DMS53 (cell line): Measurements from ENCODE around the gene UBE2E1.
"Not testable (repeated sequence)": the region's sequence is repeated elsewhere in the genome, so short reads cannot be mapped to it uniquely, and the experiment has no call there.

Source experiments
- DNase-seq: peaks from one replicate; lab custom pipeline; 2025; lab: John Stamatoyannopoulos, UW

The UBE2E1 gene

GRCh38 chr3:23882487-23882918, 76.7 kb downstream of the UBE2E1 start:
- DNase-seq: no peak

DNA sequence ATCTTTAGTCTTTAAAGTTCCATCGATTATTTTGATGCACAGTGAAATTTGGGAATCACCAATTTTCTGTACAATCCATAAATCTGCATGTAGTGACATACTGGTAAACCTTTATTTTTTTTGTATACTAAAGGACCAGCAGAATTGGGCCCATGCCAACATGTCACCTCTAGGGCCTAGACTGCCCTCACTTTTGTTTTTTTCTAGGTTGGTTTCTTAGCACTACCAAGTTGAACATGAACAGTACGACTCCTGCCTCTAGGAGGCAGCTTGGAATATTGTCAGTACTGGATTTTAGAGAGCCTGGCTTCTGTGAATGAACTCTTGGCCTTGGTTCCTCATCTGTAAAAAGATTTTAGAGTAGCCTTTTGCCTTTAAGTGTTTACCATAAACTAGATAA, 78.7 kb downstream of the UBE2E1 start:
- no peak for DNase-seq

DNA sequence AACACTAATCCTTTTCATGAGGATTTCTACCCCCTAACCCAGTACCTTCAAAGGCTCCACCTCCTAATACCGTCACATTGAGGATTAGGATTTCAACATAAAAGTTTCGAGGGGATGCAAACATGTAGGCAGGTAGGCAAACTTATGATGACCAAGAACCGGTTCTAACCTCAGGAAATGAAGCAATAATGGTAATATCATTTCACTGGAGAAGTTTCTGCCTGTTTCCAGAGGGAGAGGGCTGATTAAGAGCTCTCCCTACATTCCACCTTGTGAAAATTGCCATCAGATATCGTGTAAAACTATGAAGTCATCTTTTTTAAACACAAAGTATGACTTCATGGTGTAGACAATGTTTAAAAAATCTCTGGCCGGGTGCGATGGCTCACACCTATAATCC, 79.5 kb downstream of the UBE2E1 start:
- no peak for DNase-seq

DNA sequence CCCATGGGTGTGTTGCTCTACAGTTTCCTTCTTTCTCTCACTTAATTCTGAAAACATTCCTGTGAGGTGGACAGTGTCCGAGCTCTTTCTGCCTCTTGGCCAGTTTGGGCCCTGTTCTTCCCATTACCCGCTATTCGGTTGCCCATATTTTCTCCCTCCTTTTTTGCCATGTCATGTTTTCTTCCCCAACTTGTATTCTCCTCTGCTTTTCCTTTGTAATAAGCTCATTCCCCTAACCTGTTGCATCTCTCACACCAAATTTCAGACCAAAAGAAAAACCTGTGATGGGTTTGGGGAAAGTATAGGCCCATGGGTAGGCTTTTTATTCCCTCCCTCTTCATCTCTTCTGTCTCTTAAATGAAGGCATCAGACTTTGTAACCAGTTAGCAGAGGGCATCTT, 80.6 kb downstream of the UBE2E1 start:
- DNase-seq: no peak

- DNase-seq: peak; percentile 8
Observed at GRCh38 chr3:23888617-23889228, 83.0 kb downstream of the UBE2E1 start.

- no peak for DNase-seq
Observed at GRCh38 chr3:23889386-23889785, 83.6 kb downstream of the UBE2E1 start.

- no peak for DNase-seq
Observed at GRCh38 chr3:23889950-23890349, 84.2 kb downstream of the UBE2E1 start.

- no peak for DNase-seq
Observed at GRCh38 chr3:23894254-23895061, 88.7 kb downstream of the UBE2E1 start.

GRCh38 chr3:23895181-23895580, 89.4 kb downstream of the UBE2E1 start:
- no peak for DNase-seq

DNA sequence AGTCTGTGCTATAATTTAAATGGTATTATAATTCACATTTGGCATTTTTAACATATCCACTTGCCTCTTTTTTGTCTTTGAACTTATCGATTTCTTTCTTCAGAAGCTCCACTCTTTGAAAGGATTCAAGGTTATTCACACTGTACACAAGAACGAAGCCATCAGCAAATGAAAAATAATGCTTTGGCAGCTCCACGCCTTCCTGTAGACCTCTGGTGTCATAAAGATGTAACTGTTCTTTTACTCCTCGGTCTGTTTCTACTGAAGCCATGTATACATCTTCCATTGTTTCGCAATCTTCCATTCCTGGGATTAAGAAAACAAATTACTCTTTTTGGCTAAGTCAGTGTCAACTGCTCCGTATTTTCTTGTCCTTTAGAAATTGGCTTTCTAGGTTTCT, 95.0 kb downstream of the UBE2E1 start:
- DNase-seq: no peak

DNA sequence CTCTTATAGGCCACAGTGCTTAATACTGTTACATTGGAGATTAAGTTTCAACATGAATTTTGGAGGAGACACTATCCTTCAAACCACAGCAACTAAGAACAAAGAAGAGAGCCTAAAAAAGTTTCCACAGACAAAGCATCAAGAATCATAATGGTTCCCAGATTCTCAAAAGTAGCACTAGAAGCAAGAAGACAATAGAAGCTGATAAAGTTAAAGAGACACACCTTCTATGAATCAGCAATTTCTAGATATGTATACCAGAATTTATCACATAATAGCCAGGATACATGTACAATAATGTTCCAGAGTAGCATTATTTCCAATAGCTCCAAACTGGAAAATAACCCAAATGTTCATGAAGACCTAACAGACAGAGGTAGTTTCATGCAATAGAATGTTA, 98.8 kb downstream of the UBE2E1 start:
- no peak for DNase-seq

GRCh38 chr3:23909341-23909740, 103.6 kb downstream of the UBE2E1 start:
- no peak for DNase-seq

- no peak for DNase-seq
Observed at GRCh38 chr3:23911397-23911796, 105.6 kb downstream of the UBE2E1 start.

- not testable (repeated sequence) for DNase-seq
Observed at GRCh38 chr3:23912335-23912734, 106.6 kb downstream of the UBE2E1 start.

- DNase-seq: no peak
Observed at GRCh38 chr3:23913182-23913581, 107.4 kb downstream of the UBE2E1 start.

DNA sequence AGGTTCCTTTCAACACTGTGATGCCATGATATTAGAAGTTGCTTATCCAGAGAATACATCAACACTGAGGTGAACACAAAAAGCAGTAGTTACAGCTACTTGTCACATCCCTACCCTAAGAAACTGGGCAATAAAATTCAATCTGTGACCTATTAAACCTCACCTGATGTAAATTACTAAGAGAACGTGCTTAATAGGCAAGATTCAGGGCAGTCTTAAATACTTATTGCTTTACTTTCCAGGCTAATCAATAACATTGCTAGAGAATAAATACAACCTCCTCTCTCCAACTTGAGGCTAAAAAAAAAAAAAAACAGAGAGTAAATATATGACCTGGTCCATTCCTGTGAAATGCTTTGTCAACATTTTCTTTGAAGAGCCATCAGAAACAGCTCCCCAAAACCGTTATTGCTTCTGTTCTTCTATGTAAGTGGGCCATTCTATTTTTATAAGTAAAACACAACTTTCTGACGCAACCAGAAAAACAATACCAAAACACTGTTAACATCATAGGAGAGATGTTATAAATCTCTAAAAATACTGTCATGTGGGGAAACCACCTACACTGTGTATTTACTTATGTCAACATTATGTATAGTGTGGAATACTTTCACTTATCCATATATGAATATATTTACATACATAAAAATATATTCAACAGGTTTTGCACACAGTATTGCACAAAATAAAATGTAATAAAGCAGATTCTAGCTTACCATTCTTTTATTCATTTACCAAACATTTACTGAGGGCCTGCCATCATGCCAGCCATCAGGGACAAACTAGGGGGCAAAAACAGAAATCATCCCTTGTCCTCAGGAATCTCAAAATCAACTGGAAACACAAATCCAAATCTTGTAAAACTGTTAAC, 108.4 kb downstream of the UBE2E1 start:
- DNase-seq: peak; percentile 2

GRCh38 chr3:23915537-23916108, 109.9 kb downstream of the UBE2E1 start:
- no peak for DNase-seq

DNA sequence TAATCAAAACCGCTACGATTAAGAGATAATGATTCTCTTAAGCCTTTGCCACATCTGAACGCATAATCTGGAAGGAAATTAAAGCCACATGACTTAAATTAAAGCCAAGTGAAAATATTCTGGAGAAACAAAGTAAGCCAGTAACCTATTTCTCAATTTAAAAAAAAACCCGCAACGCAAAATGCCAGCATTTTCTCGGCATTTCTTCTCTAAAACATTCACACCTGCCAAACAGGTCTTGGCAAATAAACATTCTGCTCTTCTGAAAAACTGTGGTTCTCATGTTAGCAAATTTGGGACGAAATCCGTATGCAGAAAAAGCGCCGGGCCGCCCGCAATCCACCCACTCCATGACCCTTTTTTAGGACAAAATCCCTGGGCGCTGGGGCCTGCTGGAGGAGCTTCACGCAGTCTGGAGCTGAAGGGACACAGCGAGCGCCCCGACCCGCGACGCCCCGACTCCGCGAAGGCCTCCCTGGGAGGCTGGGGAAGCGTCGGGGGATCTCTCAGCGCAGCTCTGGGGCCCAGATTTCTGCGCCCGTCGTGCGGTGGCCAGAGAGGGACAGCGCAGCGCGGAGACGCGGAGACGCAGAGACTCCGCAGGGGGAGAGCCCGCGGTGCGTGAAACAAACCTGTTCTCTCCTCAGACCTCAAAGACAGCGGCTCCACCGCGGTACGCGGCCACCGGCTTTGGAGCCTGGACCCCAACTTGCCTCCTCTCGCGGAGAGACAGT, 110.6 kb downstream of the UBE2E1 start:
- peak; percentile 68 for DNase-seq

DNA sequence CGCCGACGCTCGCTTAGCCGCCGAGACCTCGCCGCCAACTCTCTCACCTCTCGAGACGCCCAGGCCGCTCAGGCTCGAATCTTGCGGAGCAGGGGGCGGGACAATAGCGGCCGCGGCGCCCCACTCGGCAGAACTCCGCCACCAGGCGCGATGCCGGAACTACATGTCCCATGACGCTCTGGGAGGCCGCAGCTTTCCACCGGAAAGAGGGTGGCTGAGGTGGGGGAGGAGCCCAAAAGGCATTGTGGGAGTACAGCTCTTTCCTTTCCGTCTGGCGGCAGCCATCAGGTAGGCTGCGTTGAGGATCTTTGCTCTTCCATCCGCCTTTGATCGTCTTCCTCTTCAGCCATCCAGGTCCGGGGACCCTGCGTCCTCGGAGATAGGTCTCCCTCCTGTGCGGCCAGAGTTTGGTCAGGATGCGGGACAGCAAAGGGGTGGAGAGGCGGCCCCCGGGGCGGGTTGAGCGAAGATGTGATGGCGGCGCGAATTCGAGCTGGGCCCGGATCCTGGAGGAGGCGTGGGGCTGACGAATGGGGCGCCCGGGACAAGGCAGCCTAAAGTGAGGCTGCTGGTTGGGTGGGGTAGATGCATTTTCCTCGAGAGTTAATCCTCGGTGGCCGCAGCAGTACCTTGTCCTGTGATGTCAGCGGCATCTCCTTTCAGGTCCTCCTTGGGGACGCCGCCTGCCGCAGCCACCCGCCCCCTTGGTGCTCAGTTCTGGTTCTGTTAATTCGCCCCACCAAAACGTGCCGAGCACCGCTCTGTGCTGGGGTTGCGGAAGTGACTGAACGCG, 111.3 kb downstream of the UBE2E1 start, which contains the start of the genes NKIRAS1 and RPL15:
NKIRAS1 (minus strand) TSS at position 105 of the 793 bp plus-strand sequence. CDS start 6,086 bp downstream, outside the sequence.
RPL15 (plus strand) TSS at position 247 of the 793 bp plus-strand sequence. CDS start 728 bp downstream, outside the sequence.
- peak; percentile 90 for DNase-seq

GRCh38 chr3:23917679-23918303, 112.0 kb downstream of the UBE2E1 start:
- peak; percentile 54 for DNase-seq
